Right atrium auricular region (tissue), 2 donors: Measurements from ENCODE around the gene LSG1. TPM values are rescaled to one million over a fixed set of nuclear protein-coding genes. Genes with fewer than 3 reads are reported as not detected.

Source experiments
- DNase-seq: peaks from one replicate; pipeline ENCODE4 v3.0.0-alpha.2; 2019; ENCODE audit warnings: low spot score
- H3K27ac ChIP-seq, 2 donors: fragments of 200-600 bp; sonication (generic); 1 replicate in 1 of 2; 2 replicates in 1 of 2; pipeline ENCODE4 v1.5.1; 2016 to 2019
- H3K27me3 ChIP-seq, 2 donors: fragments of 200-600 bp; sonication (generic); one replicate each; pipeline versions ENCODE4 v1.5.1 to v1.6.0; 2017 to 2019
- H3K36me3 ChIP-seq: fragments of 200-600 bp; sonication (generic); one replicate; pipeline ENCODE4 v1.5.1; 2016
- H3K4me1 ChIP-seq, 2 donors: fragments of 200-600 bp; sonication (generic); one replicate each; pipeline versions ENCODE4 v1.5.1 to v1.6.0; 2017 to 2019
- H3K4me3 ChIP-seq, 2 donors: fragments of 200-600 bp; sonication (generic); 1 replicate in 1 of 2; 2 replicates in 1 of 2; pipeline ENCODE4 v1.5.1; 2017 to 2019; ENCODE audit warnings: mild to moderate bottlenecking in 1 of 2, moderate library complexity in 1 of 2
- H3K9me3 ChIP-seq, 2 donors: fragments of 200-600 bp; sonication (generic); one replicate each; pipeline ENCODE4 v1.5.1; 2019
- total RNA-seq, 2 donors: library from RNA; depleted of rRNA; stranded (reverse); fragments of >200 nt; gene quantifications; one replicate each; pipeline ENCODE4 v1.1.0, GENCODE V29; 2016
- TF ChIP-seq, protein P1 (sequence below), 2 donors: fragments of 200-600 bp; sonication (generic); IDR thresholded peaks; one replicate each; pipeline ENCODE4 v1.5.1; 2019; ENCODE audit warnings: antibody characterized with exemption in 2 of 2

Gene LSG1
- total RNA-seq, 2 donors from 2014 or later: 15.1 to 20.5 TPM

DNA sequence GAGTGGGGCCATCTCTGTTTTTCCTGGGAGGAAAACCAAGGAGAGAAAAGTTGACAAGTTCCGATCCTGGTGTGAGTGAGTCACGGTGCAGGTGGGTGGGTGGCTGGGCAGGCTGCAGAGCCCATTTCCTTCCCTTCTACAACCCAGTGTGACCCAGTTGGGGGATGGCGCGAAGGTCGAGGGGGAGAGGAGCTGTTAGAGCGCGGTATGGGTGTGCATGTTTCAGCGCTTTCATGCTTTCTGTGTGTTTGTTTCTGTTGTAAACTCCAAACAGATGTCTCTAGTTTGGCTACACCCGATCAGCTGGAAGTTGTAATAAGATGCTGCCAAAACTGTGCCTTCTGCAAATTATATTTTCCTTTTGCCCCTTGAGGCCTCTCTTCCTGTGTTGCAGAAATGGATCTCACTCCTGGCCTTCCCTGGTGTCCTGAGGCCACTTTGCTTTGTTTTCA is 17.5 kb upstream of the LSG1 start:
- Histone ChIP-seq H3K4me1 (peaks cover 0 to 52% of the 10 kb centered on the region in 2 donors), H3K9me3 (no peaks in the 10 kb centered on the region), H3K27ac (peak overlapping the region; percentile 80 to 89), H3K27me3 (no peaks in the 10 kb centered on the region), H3K36me3 (no peaks in the 10 kb centered on the region), H3K4me3 (peak overlapping the region in 1 of 2 donors; percentile 24)
- no peak for DNase-seq
- TF ChIP-seq, protein P1, sequence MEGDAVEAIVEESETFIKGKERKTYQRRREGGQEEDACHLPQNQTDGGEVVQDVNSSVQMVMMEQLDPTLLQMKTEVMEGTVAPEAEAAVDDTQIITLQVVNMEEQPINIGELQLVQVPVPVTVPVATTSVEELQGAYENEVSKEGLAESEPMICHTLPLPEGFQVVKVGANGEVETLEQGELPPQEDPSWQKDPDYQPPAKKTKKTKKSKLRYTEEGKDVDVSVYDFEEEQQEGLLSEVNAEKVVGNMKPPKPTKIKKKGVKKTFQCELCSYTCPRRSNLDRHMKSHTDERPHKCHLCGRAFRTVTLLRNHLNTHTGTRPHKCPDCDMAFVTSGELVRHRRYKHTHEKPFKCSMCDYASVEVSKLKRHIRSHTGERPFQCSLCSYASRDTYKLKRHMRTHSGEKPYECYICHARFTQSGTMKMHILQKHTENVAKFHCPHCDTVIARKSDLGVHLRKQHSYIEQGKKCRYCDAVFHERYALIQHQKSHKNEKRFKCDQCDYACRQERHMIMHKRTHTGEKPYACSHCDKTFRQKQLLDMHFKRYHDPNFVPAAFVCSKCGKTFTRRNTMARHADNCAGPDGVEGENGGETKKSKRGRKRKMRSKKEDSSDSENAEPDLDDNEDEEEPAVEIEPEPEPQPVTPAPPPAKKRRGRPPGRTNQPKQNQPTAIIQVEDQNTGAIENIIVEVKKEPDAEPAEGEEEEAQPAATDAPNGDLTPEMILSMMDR (IDR thresholded peaks at IDR 0.05): no peak

DNA sequence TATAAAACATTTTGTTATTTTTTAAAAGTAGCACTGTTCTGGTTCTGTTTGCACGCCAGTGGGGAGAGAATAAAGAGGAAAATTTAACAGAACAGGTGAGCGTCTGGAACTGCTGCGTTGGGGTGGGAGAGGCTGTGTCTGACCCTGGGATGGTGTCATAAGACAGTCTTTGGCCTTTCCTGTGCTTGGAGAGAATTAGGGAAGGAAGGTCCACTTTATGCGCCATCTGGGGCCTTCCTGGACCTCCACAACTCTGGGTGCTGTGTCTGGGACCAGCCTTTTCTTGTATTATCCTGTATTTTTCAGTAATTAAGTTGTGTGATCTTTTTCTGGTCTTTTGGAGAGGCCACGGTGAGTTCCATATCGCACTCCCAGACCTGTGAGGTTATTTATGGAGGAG is 17.0 kb upstream of the LSG1 start:
- Histone ChIP-seq H3K9me3 (no peaks in the 10 kb centered on the region), H3K27me3 (no peaks in the 10 kb centered on the region), H3K27ac (peak overlapping the region; percentile 80 to 89), H3K4me3 (peak overlapping the region in 1 of 2 donors; percentile 24), H3K36me3 (no peaks in the 10 kb centered on the region), H3K4me1 (peaks cover 0 to 52% of the 10 kb centered on the region in 2 donors)
- TF ChIP-seq, protein P1 (IDR thresholded peaks at IDR 0.05): no peak
- no peak for DNase-seq

DNA sequence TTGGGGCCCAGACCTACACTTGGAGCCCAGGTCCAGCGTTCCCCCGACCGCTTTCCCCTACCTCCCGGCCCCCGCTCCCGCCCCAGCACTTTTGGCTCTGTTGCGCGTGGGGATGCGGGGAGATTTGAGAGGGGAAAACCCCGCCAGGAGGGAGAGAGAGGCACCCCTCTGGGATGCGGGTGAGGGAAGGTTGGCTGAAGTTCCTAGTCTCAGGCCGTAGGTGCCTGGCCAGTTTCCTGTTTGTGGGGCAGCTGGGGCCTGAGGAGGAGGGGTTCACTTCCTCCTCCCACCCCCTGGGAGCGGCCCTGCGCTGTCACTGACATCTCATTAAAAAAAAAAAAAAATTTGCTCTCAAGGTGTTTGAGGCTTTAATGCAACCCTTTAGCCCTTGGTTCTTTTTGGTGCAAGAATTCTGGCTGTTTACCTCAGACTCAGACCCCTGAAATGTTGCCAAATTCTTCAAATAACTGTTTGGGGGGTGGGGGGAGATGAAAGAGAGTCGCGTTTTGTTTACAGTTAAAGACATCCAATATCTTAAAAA is 16.3 kb upstream of the LSG1 start:
- Histone ChIP-seq H3K27ac (peak overlapping the region; percentile 80 to 89), H3K9me3 (no peaks in the 10 kb centered on the region), H3K4me3 (peak overlapping the region; percentile 69), H3K4me1 (peaks cover 0 to 52% of the 10 kb centered on the region in 2 donors), H3K36me3 (no peaks in the 10 kb centered on the region), H3K27me3 (no peaks in the 10 kb centered on the region)
- TF ChIP-seq, protein P1 (IDR thresholded peaks at IDR 0.05): no peak
- DNase-seq: no peak

DNA sequence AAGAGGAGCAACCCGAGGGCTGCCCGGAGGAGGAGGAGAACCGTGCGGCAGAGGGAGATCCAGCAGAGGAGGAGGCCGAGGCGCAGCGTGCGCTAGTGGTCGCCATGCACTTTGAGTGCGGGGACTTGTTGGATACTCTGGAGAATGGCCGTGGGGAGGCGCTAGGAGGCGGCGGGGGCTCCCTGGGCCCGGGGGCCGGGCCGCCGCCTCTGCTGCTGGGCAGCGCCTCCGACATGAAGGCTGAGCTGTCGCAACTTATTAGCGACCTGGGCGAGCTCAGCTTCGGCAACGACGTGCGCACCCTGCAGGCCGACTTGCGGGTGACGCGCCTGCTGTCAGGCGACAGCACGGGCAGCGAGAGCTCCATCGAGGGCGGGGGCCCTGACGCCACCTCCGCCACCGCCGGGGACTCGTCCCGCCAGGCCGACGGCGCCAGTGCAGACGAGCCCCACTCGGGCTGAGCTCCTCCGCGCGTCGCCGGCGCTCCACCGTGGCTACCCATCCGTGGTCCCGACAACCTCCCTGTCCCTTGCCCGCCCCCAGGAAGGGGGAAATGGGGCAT is 15.7 kb upstream of the LSG1 start:
- Histone ChIP-seq H3K27me3 (no peaks in the 10 kb centered on the region), H3K9me3 (no peaks in the 10 kb centered on the region), H3K4me3 (peak overlapping the region; percentile 69), H3K36me3 (no peaks in the 10 kb centered on the region), H3K27ac (peak overlapping the region; percentile 80 to 89), H3K4me1 (peaks cover 0 to 57% of the 10 kb centered on the region in 2 donors)
- TF ChIP-seq, protein P1 (IDR thresholded peaks at IDR 0.05): peak; percentile 18 to 64
- peak; percentile 82 for DNase-seq

DNA sequence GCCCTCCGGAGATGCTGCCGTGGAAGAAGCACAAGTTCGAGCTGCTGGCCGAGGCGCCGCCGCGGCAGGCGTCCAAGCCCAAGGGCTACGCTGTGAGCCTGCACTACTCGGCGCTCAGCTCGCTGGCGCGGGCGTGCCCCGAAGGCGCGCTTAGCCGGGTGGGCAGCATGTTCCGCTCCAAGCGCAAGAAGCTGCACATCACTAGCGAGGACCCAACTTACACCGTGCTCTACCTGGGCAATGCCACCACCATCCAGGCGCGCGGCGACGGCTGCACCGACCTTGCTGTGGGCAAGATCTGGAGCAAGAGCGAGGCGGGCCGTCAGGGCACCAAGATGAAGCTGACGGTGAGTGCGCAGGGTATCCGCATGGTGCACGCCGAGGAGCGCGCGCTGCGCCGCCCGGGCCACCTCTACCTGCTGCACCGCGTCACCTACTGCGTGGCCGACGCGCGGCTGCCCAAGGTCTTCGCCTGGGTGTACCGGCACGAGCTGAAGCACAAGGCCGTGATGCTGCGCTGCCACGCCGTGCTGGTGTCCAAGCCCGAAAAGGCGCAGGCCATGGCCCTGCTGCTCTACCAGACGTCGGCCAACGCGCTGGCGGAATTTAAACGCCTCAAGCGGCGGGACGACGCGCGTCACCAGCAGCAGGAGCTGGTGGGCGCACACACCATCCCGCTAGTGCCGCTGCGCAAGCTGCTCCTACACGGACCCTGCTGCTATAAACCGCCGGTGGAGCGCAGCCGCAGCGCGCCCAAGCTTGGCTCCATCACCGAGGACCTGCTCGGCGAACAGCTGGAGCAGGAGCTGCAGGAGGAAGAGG is 15.0 kb upstream of the LSG1 start:
- no peaks in the 10 kb centered on the region for H3K36me3 ChIP-seq
- H3K4me1 ChIP-seq: peaks cover 0 to 62% of the 10 kb centered on the region in 2 donors
- TF ChIP-seq, protein P1 (IDR thresholded peaks at IDR 0.05): no peak
- DNase-seq: no peak
- H3K27me3 ChIP-seq: no peaks in the 10 kb centered on the region
- no peaks in the 10 kb centered on the region for H3K9me3 ChIP-seq
- peak overlapping the region; percentile 80 to 89 for H3K27ac ChIP-seq
- peak overlapping the region; percentile 69 for H3K4me3 ChIP-seq
